ENCODE data around the gene EFNA1. TPM values are rescaled to one million over a fixed set of nuclear protein-coding genes. Genes with fewer than 3 reads are reported as not detected.

Gene EFNA1
- total RNA-seq, 1 experiment from 2014 or later = 6.5 TPM

- ATAC-seq (peak; percentile 75), DNase-seq (ENCODE audit: low spot score) (peak; percentile 95)
- TF ChIP-seq MAX (CRISPR knock-in tag; IDR thresholded peaks at IDR 0.05) (peak; percentile 33; the same call in 1 of the 2 replicates), NFATC4 (CRISPR knock-in tag; IDR thresholded peaks at IDR 0.05) (no peak), IRF1 (CRISPR knock-in tag; IDR thresholded peaks at IDR 0.05) (no peak), ERG (CRISPR knock-in tag; IDR thresholded peaks at IDR 0.05) (no peak), CTCF (IDR thresholded peaks at IDR 0.05) (peak; percentile 94), HMGXB4 (CRISPR knock-in tag; IDR thresholded peaks at IDR 0.05) (peak; percentile 32; the same call in 1 of the 2 replicates), SMAD3 (CRISPR knock-in tag; IDR thresholded peaks at IDR 0.05; ENCODE audit: borderline replicate concordance) (0 out of 2 replicates have a peak, but pooled peaks have one; percentile 45), FOXK1 (CRISPR knock-in tag; IDR thresholded peaks at IDR 0.05) (0 out of 2 replicates have a peak, but pooled peaks have one; percentile 9), STAT6 (CRISPR knock-in tag; conservative IDR thresholded peaks at IDR 0.05; ENCODE audit: low read depth) (no peak), ATF2 (CRISPR knock-in tag; IDR thresholded peaks at IDR 0.05; ENCODE audit: borderline replicate concordance, low read depth) (no peak), ZNF232 (CRISPR knock-in tag; IDR thresholded peaks at IDR 0.05) (no peak), CREM (CRISPR knock-in tag; IDR thresholded peaks at IDR 0.05) (no peak), MXD4 (CRISPR knock-in tag; IDR thresholded peaks at IDR 0.05; ENCODE audit: borderline replicate concordance) (no peak), E2F5 (CRISPR knock-in tag; IDR thresholded peaks at IDR 0.05) (no peak), ZNF425 (CRISPR knock-in tag; conservative IDR thresholded peaks at IDR 0.05) (no peak)
- no peaks in the 10 kb centered on the region; the same call in 1 of the 2 replicates for H3K27me3 Mint-ChIP-seq (ENCODE audit: low read depth)
- CTCF ChIA-PET = interaction anchor here (0.6 to 12.2 kb wide), 60 partner anchors 8 to 608 kb away, joined by 3 to 605 read pairs (median 6); partner anchors contain the start of genes ADAM15, CKS1B, DPM3 and EFNA1
- H3K4me1 Mint-ChIP-seq = peaks cover 24% of the 10 kb centered on the region
- peak overlapping the region; percentile 90 for H3K27ac Mint-ChIP-seq
- peak overlapping the region; percentile 89 for H3K4me3 Mint-ChIP-seq
- H3K9me3 Mint-ChIP-seq = peaks cover 4% of the 10 kb centered on the region
- POLR2A ChIA-PET = interaction anchor here (1.0 to 1.6 kb wide), 7 partner anchors 27 to 103 kb away, joined by 3 to 4 read pairs (median 3); no protein-coding TSS in a partner anchor
- H3K36me3 Mint-ChIP-seq = peaks cover 16% of the 10 kb centered on the region
These were observed 39.8 kb downstream of the EFNA1 start for GRCh38 chr1:155167166-155168104.

All from WTC11 (cell line).